8988T (cell line): ENCODE data around the gene HAPLN3.
"Not testable (repeated sequence)": the region's sequence is repeated elsewhere in the genome, so short reads cannot be mapped to it uniquely, and the experiment has no call there.

Source experiments
- DNase-seq: peaks from one replicate; pipeline ENCODE4 v3.0.0; 2011

HAPLN3 gene

DNA sequence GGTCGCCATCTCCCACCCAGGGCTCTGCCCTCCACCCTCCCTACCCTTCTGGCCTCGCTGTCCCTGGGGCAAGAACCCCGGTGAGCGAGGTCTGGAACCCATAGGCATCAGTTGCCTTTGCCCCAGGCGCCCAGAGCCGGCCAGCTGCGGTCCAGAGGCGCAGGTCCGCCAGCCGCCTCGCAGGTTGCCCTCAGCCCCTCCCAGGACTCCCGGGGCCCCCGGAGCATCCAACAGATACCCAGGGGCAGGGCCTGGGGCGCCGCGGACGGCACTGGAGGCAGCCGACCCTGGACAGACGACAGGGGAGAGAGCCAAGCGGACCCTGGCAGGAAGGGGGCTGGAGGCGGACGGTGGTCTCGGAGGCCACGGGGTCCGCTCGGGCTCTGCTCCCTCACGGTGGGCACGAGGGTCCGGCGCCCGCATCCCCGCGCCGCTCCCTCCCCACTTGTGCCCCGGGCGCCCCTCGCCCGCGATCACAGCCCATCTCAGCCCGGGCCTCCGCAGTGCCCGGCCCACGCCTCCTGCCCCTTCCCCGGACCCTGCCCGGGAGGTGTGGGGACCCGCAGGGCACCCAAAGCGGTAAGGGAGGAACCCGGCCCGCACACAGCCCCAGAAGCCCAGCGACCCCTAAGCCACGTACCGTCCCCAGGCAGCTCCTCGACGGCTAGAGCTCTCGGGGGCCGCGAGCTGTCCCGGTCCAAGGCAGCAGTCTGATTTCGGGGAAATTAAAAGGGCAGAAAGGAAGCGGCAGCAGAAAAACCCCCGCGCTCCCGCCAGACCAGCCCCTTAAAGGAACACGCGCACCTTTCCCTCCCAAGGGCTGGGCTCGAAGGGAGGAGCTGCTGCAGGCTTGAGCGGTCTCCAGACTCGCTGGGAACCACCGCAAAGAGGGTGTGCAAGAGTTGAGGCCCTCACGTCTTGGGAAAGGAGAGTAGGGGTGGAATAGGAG, at the start of gene HAPLN3:
TSS of gene HAPLN3 (minus strand) at position 726 of the 949 bp plus-strand sequence. CDS start 8,246 bp downstream, outside the sequence.
- DNase-seq = peak; percentile 60

DNA sequence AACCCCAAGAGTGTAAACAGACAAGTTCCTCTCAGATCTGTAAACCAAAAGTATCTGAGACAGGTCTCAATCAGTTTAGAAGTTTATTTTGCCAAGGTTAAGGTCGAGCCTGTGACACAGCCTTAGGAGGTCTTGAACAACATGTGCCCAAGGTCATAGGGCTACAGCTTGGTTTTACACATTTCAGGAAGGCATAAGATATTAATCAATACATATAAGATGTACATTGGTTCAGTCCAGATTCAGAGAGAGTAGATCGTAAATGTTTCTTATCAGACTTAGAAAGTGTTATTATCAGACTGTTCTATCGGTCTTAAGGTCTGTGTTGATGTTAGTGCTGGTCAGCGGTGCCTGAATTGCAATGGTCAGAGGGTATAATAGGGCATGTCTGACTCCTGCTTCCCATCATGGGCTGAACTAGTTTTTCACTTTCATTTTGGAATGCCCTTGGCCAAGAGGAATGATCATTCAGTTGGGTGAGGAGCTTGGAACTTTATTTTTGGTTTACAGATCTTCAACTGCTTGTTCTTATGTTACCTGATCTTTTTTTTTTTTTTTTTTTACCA, 44.8 kb upstream of the HAPLN3 start:
- no peak for DNase-seq

- no peak for DNase-seq
Measured at GRCh38 chr15:88939486-88939806, 44.1 kb upstream of the HAPLN3 start.

GRCh38 chr15:88938802-88939485, 43.6 kb upstream of the HAPLN3 start:
- no peak for DNase-seq

DNA sequence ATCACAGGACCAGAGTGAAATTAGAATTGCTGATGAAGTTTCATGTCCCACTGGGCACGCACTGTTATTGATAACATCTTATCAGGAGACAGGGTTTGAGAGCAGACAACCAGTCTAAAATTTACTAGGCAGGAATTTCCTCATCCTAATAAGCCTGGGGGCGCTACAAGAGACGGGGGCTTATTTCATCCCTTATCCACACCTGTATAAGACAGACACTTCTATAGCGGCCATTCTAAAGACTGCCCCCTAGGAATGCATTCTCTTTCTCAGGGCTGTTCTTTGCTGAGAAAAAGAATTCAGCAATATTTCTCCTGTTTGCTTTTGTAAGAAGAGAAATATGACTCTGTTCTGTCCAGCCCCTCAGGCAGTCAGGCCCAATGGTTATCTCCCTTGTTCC, 39.1 kb upstream of the HAPLN3 start:
- DNase-seq = not testable (repeated sequence)

- DNase-seq = no peak
Measured at GRCh38 chr15:88932875-88933330, 37.6 kb upstream of the HAPLN3 start.

- DNase-seq = no peak
Measured at GRCh38 chr15:88932271-88932874, 37.0 kb upstream of the HAPLN3 start.

- no peak for DNase-seq
Measured at GRCh38 chr15:88930579-88930978, 35.2 kb upstream of the HAPLN3 start.

- not testable (repeated sequence) for DNase-seq
Measured at GRCh38 chr15:88929358-88930098, 34.2 kb upstream of the HAPLN3 start.

DNA sequence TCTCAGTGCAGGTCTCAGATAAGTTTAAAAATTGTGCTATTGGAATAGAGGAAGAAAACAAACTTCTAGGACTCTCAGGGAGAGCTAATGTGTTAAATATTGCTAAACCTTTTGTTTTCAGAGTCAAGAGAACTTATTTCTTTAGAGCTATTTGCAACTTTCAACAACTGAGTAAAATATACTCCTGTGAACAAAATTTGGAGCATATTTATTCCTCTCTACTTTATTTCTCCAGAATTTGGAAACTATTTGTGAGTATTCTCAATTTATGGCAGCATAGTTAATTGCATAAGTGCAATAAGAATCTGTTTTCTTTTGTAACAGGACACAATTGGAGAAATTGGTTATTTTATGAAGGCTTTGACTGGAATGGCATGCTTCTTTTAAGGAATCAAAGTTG, 32.8 kb upstream of the HAPLN3 start:
- DNase-seq = not testable (repeated sequence)

- DNase-seq = not testable (repeated sequence)
Measured at GRCh38 chr15:88925648-88926047, 30.3 kb upstream of the HAPLN3 start.

DNA sequence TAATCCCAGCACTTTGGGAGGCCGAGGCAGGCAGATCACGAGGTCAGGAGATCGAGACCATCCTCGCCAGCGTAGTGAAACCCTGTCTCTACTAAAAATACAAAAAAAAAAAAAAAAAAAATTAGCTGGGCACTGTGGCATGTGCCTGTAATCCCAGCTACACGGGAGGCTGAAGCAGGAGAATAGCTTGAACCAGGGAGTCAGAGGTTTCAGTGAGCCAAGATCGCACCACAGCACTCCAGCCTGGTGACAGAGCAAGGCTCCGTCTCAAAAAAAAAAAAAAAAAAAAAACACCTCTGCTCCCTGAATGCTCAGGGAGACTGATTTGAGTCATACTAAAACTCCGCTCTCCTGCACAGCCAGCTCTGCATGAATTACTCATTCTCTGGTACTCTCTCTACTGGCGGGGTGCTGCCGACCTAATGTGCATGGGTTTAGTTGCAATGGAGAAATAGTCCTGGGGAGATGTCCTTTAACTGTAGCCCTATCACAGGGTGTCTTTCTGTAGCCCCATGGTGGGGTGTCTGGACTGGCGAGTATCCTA, 25.6 kb upstream of the HAPLN3 start:
- not testable (repeated sequence) for DNase-seq

DNA sequence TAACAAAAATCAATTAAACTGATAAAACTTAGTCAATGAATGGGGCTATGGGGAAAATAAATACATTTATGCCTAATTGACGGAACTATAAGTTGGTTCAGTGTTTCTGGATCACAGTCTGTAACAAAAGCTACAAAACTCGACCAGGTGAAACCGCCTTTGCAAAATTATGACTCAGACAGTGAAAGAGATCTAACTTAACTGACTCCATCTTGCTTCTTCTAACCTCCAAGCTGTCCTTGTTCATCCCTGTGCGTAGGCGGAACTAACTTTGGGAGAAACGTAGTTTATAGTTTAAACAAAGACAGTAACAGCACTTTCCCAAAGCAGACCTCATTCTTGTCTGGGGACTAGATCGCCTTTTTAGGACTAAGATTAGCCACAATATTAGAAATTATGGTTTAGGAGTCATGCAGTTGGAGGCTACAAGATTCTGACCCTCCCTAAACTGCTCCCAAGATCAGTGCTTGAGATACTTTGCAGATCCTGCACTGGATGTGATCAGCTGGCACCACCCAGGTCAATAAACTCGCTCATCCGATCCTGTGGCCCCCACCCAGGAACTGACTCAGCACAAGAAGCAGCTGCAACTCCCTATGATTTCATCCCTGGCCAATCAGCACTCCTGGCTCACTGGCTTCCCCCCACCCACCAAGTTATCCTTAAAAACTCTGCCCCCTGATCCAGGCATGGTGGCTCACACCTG, 25.0 kb upstream of the HAPLN3 start:
- DNase-seq = no peak

DNA sequence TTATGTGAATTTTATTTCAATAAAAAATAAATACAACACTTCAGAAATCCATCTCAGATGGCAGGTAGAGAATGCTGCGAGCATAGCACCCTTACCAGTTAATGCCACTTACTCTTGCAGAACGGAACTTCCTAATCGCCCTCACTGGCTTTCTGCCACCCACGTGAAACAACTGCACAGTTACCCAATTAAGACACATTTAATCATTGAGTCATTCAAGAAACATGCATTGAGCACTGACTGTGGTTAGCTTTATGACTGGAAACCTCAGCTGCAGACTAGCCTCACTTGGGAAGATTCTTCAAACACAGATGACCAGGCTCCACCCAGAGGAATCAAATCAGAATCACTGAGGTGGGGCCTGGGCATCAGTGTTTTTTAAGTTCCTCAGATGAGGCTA, 23.4 kb upstream of the HAPLN3 start:
- DNase-seq = no peak

- DNase-seq = no peak
Measured at GRCh38 chr15:88917760-88918159, 22.4 kb upstream of the HAPLN3 start.

GRCh38 chr15:88915354-88915753, 20.0 kb upstream of the HAPLN3 start:
- DNase-seq = no peak

- DNase-seq = no peak
Measured at GRCh38 chr15:88913850-88914169, 18.5 kb upstream of the HAPLN3 start.

DNA sequence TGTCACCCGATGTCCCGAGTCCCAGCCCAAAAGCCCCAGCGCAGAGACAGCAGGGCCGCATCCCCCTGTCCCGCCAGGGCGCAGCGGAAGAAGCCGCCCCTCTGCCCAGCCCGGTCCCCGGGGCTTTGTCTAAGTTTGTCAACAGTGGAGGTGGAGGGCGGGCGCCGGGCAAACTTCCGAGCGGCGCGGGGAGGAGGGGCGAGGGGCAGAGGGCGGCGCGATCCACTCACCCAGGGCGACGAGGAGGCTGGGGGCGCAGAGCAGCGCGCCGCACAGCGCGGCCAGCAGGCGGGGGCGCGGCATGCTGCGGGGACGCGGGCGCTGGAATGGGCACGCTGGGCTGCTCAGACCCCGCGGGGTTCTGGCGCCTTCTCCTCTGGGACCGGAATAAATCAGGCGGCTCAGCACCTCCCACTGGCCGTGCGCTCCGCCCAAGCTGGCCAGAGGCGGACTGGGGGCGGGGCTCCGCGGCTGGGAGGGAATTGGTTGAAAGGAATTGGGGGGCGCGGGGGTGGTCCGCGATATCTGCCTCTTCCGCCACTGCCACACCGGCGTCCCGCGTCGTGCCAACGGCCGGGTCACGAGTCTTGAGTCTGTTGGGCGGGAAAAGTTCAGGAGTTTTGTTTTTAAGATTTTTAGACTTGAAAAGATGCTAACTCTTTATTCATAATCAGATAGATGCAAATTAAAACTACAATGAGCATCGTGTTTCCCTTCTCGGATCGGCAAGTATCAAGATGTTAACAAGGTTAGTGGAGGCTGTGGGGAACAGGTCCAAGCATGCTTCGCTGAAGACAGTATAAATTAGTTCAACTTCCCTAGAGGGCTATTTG, 17.9 kb upstream of the HAPLN3 start, which contains the start of gene MFGE8:
TSS of gene MFGE8 (minus strand) at position 363 of the 833 bp plus-strand sequence. CDS start at position 303, 60 bp downstream.
- DNase-seq = no peak

DNA sequence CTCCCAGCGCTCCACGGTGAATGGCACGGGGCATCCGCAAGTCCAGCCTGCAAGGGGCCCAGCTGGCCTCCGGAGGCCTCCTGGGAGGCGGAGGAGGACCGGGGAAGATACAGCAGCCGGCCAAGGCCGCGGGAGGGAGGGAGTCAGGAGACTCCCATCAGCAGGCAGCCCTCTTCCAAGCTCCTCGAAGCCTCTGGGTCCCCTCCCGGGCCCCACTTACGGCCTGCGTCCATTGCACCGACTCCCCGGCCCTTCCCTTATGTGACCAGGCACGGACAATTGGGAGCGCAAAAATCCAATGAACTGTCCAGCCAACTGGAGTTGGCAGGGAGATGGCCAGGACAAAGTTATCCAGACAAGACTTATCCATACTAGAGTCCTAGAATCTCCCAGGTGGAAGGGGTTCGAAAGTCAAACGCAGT, 17.2 kb upstream of the HAPLN3 start:
- no peak for DNase-seq

DNA sequence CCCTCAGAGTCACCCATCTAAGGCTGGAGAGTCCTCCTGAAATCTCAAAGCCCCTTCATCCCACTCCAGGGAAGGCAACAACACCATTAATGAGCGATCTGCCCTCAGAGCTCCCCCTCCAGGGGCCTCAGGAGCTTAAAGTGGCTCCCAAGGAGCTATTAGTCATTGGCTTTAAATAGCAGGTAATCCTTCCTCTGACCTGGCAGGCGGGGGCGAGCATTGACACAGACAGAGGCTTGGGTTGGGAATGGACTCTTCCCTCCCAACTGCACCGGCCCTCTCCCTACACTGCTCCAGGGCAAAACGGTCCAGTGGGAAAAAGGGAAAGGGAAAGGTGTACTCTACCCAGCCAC, 16.4 kb upstream of the HAPLN3 start:
- DNase-seq = no peak
